NCI-H1436 (cell line): ENCODE data around the gene BAIAP2L1.
A peak's percentile ranks its signal among the peaks of the same experiment; 100 is the strongest.

Experiments
- DNase-seq: peaks from one replicate; lab custom pipeline; 2025; lab: John Stamatoyannopoulos, UW

Gene BAIAP2L1

GRCh38 chr7:98276241-98276761 is 124.6 kb downstream of the BAIAP2L1 start:
- DNase-seq = no peak

GRCh38 chr7:98267303-98267702 is 133.6 kb downstream of the BAIAP2L1 start:
- DNase-seq = no peak

- DNase-seq = no peak
These were observed 134.1 kb downstream of the BAIAP2L1 start for GRCh38 chr7:98266840-98267239.

GRCh38 chr7:98265841-98266271 is 135.0 kb downstream of the BAIAP2L1 start:
- no peak for DNase-seq

- DNase-seq = no peak
These were observed 143.2 kb downstream of the BAIAP2L1 start for GRCh38 chr7:98257701-98258100.

GRCh38 chr7:98256431-98256830 is 144.5 kb downstream of the BAIAP2L1 start:
- DNase-seq = no peak

- DNase-seq = no peak
These were observed 145.8 kb downstream of the BAIAP2L1 start for GRCh38 chr7:98254951-98255610.

GRCh38 chr7:98254516-98254915 is 146.4 kb downstream of the BAIAP2L1 start:
- DNase-seq = no peak

- no peak for DNase-seq
These were observed 148.3 kb downstream of the BAIAP2L1 start for GRCh38 chr7:98252425-98253054.

- DNase-seq = peak; percentile 82
These were observed 149.1 kb downstream of the BAIAP2L1 start, which contains the start of gene TECPR1 for GRCh38 chr7:98251601-98252424. Gene TECPR1 (minus strand): TSS chr7:98252232. CDS start chr7:98246146, 6,086 bp downstream.

GRCh38 chr7:98251231-98251600 is 149.7 kb downstream of the BAIAP2L1 start:
- DNase-seq = no peak

GRCh38 chr7:98250789-98251188 is 150.1 kb downstream of the BAIAP2L1 start:
- no peak for DNase-seq

- no peak for DNase-seq
These were observed 151.8 kb downstream of the BAIAP2L1 start for GRCh38 chr7:98249106-98249505.

- DNase-seq = no peak
These were observed 152.7 kb downstream of the BAIAP2L1 start for GRCh38 chr7:98248156-98248555.

GRCh38 chr7:98244871-98245270 is 156.0 kb downstream of the BAIAP2L1 start:
- no peak for DNase-seq

GRCh38 chr7:98242934-98243333 is 158.0 kb downstream of the BAIAP2L1 start:
- DNase-seq = no peak

GRCh38 chr7:98242342-98242741 is 158.5 kb downstream of the BAIAP2L1 start:
- DNase-seq = no peak

GRCh38 chr7:98241674-98242241 is 159.1 kb downstream of the BAIAP2L1 start:
- no peak for DNase-seq
